Loucy (cell line): ENCODE results near the gene DOCK8.

Experiments used
- EZH2phosphoT487 ChIP-seq: fragments of 200-600 bp; IDR thresholded peaks from 2 replicates; pipeline ENCODE4 v1.6.1; 2018; ENCODE audit warnings: antibody characterized with exemption, mild to moderate bottlenecking, moderate library complexity, borderline replicate concordance
- TF ChIP-seq, protein P1 (sequence below): fragments of 200-600 bp; sonication (generic); conservative IDR thresholded peaks from 2 replicates; pipeline ENCODE4 v1.5.1; 2014; ENCODE audit warnings: mild to moderate bottlenecking, antibody characterized with exemption, low read length

DNA sequence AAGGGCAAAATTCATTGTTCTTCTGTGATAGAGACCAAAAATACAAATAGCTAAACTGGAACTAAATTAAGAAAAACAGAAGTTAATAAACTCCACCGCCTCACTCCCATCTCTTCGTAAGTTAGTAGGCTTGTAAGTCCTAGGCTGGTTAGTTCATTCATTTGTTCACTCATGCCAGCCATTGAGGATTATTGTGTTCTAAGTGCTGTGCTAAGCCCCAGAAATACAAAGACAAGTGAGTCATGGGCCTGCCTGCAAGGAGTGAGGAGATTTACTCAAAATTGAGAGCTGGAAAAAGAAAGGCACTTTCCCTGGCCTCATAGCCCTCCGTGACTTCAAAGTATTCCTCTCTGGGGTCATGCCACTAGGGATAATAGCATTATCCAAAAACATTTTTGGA is 8.5 kb downstream of the DOCK8 start:
- TF ChIP-seq, protein P1, sequence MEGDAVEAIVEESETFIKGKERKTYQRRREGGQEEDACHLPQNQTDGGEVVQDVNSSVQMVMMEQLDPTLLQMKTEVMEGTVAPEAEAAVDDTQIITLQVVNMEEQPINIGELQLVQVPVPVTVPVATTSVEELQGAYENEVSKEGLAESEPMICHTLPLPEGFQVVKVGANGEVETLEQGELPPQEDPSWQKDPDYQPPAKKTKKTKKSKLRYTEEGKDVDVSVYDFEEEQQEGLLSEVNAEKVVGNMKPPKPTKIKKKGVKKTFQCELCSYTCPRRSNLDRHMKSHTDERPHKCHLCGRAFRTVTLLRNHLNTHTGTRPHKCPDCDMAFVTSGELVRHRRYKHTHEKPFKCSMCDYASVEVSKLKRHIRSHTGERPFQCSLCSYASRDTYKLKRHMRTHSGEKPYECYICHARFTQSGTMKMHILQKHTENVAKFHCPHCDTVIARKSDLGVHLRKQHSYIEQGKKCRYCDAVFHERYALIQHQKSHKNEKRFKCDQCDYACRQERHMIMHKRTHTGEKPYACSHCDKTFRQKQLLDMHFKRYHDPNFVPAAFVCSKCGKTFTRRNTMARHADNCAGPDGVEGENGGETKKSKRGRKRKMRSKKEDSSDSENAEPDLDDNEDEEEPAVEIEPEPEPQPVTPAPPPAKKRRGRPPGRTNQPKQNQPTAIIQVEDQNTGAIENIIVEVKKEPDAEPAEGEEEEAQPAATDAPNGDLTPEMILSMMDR = no peak
- TF ChIP-seq EZH2phosphoT487 = no peak
